HG02840 (cell line): ENCODE results near the gene ARHGAP45.
A peak's percentile ranks its signal among the peaks of the same experiment; 100 is the strongest.

Experiments
- ATAC-seq: cut with Tn5 transposase; IDR thresholded peaks from one replicate; pipeline ENCODE4 v1.9.1; 2021; ENCODE audit warnings: mild to moderate bottlenecking, moderate library complexity, moderate number of reproducible peaks; ENCODE audit not compliant: unreplicated experiment, low FRiP score

Gene ARHGAP45

GRCh38 chr19:1103132-1103707, 36.3 kb downstream of the ARHGAP45 start:
- no peak for ATAC-seq

GRCh38 chr19:1103708-1104310, 36.8 kb downstream of the ARHGAP45 start, which contains the start of gene GPX4:
GPX4 (plus strand) TSS chr19:1103994; CDS start chr19:1104044, 50 bp downstream.
- peak; percentile 53 for ATAC-seq

- peak; percentile 27 for ATAC-seq
These were observed 37.5 kb downstream of the ARHGAP45 start for GRCh38 chr19:1104311-1105007.

- no peak for ATAC-seq
These were observed 38.3 kb downstream of the ARHGAP45 start for GRCh38 chr19:1105008-1105872.

GRCh38 chr19:1105873-1106840, 39.2 kb downstream of the ARHGAP45 start:
- ATAC-seq: no peak

- ATAC-seq: no peak
These were observed 40.1 kb downstream of the ARHGAP45 start for GRCh38 chr19:1106841-1107660.

GRCh38 chr19:1107661-1108261, 40.8 kb downstream of the ARHGAP45 start:
- no peak for ATAC-seq

- no peak for ATAC-seq
These were observed 41.5 kb downstream of the ARHGAP45 start for GRCh38 chr19:1108291-1109031.

GRCh38 chr19:1109032-1109551, 42.1 kb downstream of the ARHGAP45 start:
- no peak for ATAC-seq

- ATAC-seq: no peak
These were observed 43.0 kb downstream of the ARHGAP45 start for GRCh38 chr19:1109697-1110671.

GRCh38 chr19:1110809-1111640, 44.1 kb downstream of the ARHGAP45 start:
- ATAC-seq: no peak

GRCh38 chr19:1111641-1112267, 44.8 kb downstream of the ARHGAP45 start:
- no peak for ATAC-seq

- no peak for ATAC-seq
These were observed 45.5 kb downstream of the ARHGAP45 start for GRCh38 chr19:1112268-1113029.
